H9 (cell line): Measurements from ENCODE around the gene HDLBP. TPM values are rescaled to one million over a fixed set of nuclear protein-coding genes. Genes with fewer than 3 reads are reported as not detected.

Experiments
- DNase-seq: peaks from one replicate; pipeline ENCODE4 v3.0.0-alpha.2; 2017
- H2AFZ ChIP-seq: one replicate; pipeline ENCODE4 v1.6.1; 2013; ENCODE audit warnings: mild to moderate bottlenecking, low read length, control low read depth, moderate library complexity
- H2AK5ac ChIP-seq: 2 replicates; pipeline ENCODE4 v1.6.1; 2013; ENCODE audit warnings: low read length, control low read depth, mixed read lengths; ENCODE audit not compliant: insufficient read length
- H2BK120ac ChIP-seq: one replicate; pipeline ENCODE4 v1.6.1; 2013; ENCODE audit warnings: low read depth, mild to moderate bottlenecking, low read length, control low read depth, inconsistent platforms; ENCODE audit not compliant: poor library complexity, severe bottlenecking
- H2BK12ac ChIP-seq: 2 replicates; pipeline ENCODE4 v1.6.1; 2013; ENCODE audit warnings: low read length, control low read depth, mixed read lengths, low read depth; ENCODE audit not compliant: insufficient read length
- H2BK15ac ChIP-seq: 2 replicates; pipeline ENCODE4 v1.6.1; 2013; ENCODE audit warnings: low read depth, low read length, control low read depth
- H2BK20ac ChIP-seq: one replicate; pipeline ENCODE4 v1.6.1; 2013; ENCODE audit warnings: low read depth, mild to moderate bottlenecking, low read length, control low read depth, inconsistent platforms; ENCODE audit not compliant: poor library complexity, severe bottlenecking
- H2BK5ac ChIP-seq: 2 replicates; pipeline ENCODE4 v1.6.1; 2013; ENCODE audit warnings: low read length, control low read depth, mixed read lengths; ENCODE audit not compliant: insufficient read length
- H3K14ac ChIP-seq: 2 replicates; pipeline ENCODE4 v1.6.1; 2013; ENCODE audit warnings: low read length, control low read depth; ENCODE audit not compliant: insufficient read depth
- H3K18ac ChIP-seq: 2 replicates; pipeline ENCODE4 v1.6.1; 2013; ENCODE audit warnings: low read depth, mild to moderate bottlenecking, mixed read lengths, low read length, control low read depth; ENCODE audit not compliant: insufficient read length
- H3K23ac ChIP-seq: 2 replicates; pipeline ENCODE4 v1.6.1; 2013; ENCODE audit warnings: low read length, control low read depth, mixed read lengths, low read depth; ENCODE audit not compliant: insufficient read length
- H3K23me2 ChIP-seq: 2 replicates; pipeline ENCODE4 v1.6.1; 2013; ENCODE audit warnings: low read depth, mild to moderate bottlenecking, mixed read lengths, low read length, control low read depth; ENCODE audit not compliant: insufficient read length, poor library complexity, severe bottlenecking
- H3K27ac ChIP-seq: 2 replicates; pipeline ENCODE4 v1.5.1; 2013; ENCODE audit warnings: low read length, control low read depth, mixed read lengths, low read depth; ENCODE audit not compliant: insufficient read length
- H3K27me3 ChIP-seq: 2 replicates; pipeline ENCODE4 v1.6.1; 2013; ENCODE audit warnings: low read length, control low read depth, inconsistent platforms; ENCODE audit not compliant: insufficient read depth
- H3K4ac ChIP-seq: 2 replicates; pipeline ENCODE4 v1.6.1; 2013; ENCODE audit warnings: low read depth, mild to moderate bottlenecking, control low read depth, inconsistent platforms, low read length, moderate library complexity
- H3K4me1 ChIP-seq: 2 replicates; pipeline ENCODE4 v1.6.1; 2013; ENCODE audit warnings: low read length, control low read depth, inconsistent platforms; ENCODE audit not compliant: insufficient read depth
- H3K4me2 ChIP-seq: 2 replicates; pipeline ENCODE4 v1.6.1; 2013; ENCODE audit warnings: low read length, control low read depth, mixed read lengths; ENCODE audit not compliant: insufficient read length, insufficient read depth
- H3K56ac ChIP-seq: 2 replicates; pipeline ENCODE4 v1.6.1; 2013; ENCODE audit warnings: low read depth, mild to moderate bottlenecking, mixed read lengths, low read length, control low read depth; ENCODE audit not compliant: insufficient read length
- H3K79me1 ChIP-seq: 2 replicates; pipeline ENCODE4 v1.6.1; 2013; ENCODE audit warnings: low read depth, mild to moderate bottlenecking, moderate library complexity, low read length, control low read depth, inconsistent platforms; ENCODE audit not compliant: insufficient read depth, poor library complexity, severe bottlenecking
- H3K79me2 ChIP-seq: 2 replicates; pipeline ENCODE4 v1.6.1; 2013; ENCODE audit warnings: low read length, control low read depth, inconsistent platforms; ENCODE audit not compliant: insufficient read depth
- H3K9ac ChIP-seq: 2 replicates; pipeline ENCODE4 v1.6.1; 2013; ENCODE audit warnings: low read length, control low read depth, mixed read lengths; ENCODE audit not compliant: insufficient read length; ENCODE audit errors: extremely low read depth
- H3K9me3 ChIP-seq: one replicate; pipeline ENCODE4 v1.6.1; 2013; ENCODE audit warnings: low read depth, low read length, inconsistent platforms; ENCODE audit not compliant: control insufficient read depth
- H3T11ph ChIP-seq: one replicate; pipeline ENCODE4 v1.6.1; 2013; ENCODE audit warnings: mild to moderate bottlenecking, low read length, control low read depth, inconsistent platforms
- H4K20me1 ChIP-seq: one replicate; pipeline ENCODE4 v1.6.1; 2013; ENCODE audit not compliant: control insufficient read depth, insufficient read length, insufficient read depth
- H4K5ac ChIP-seq: 2 replicates; pipeline ENCODE4 v1.6.1; 2013; ENCODE audit warnings: low read depth, mild to moderate bottlenecking, mixed read lengths, low read length, control low read depth; ENCODE audit not compliant: insufficient read length
- H4K8ac ChIP-seq: replicated peaks from 2 replicates; pipeline ENCODE4 v1.6.1; 2013; ENCODE audit warnings: low read length, control low read depth, mixed read lengths, low read depth; ENCODE audit not compliant: insufficient read length
- H4K91ac ChIP-seq: 2 replicates; pipeline ENCODE4 v1.6.1; 2013; ENCODE audit warnings: low read depth, mild to moderate bottlenecking, moderate library complexity, mixed read lengths, low read length, control low read depth; ENCODE audit not compliant: insufficient read length
- H3K27ac Mint-ChIP-seq, 3 experiments: 2 replicates in 2 of 3; 3 replicates in 1 of 3; pipeline ENCODE4 v1.8.0; 2020 to 2021; ENCODE audit warnings: mixed read lengths in 3 of 3, mild to moderate bottlenecking in 1 of 3, moderate library complexity in 1 of 3
- H3K27me3 Mint-ChIP-seq: 2 replicates; pipeline ENCODE4 v1.8.0; 2021; ENCODE audit warnings: low read depth, mild to moderate bottlenecking, moderate library complexity, mixed read lengths
- H3K36me3 Mint-ChIP-seq, 3 experiments: 2 replicates in 2 of 3; 3 replicates in 1 of 3; pipeline ENCODE4 v1.8.0; 2020 to 2021; ENCODE audit warnings: low read depth in 3 of 3, mixed read lengths in 3 of 3; ENCODE audit not compliant: insufficient read depth in 1 of 3
- H3K4me1 Mint-ChIP-seq, 2 experiments: 2 replicates each; pipeline ENCODE4 v1.8.0; 2020; ENCODE audit warnings: mixed read lengths in 2 of 2
- H3K4me3 Mint-ChIP-seq, 2 experiments: 2 replicates in 1 of 2; 3 replicates in 1 of 2; pipeline ENCODE4 v1.8.0; 2020 to 2021; ENCODE audit warnings: mild to moderate bottlenecking in 2 of 2, mixed read lengths in 2 of 2, moderate library complexity in 1 of 2
- H3K9me3 Mint-ChIP-seq, 2 experiments: 2 replicates in 1 of 2; 3 replicates in 1 of 2; pipeline ENCODE4 v1.8.0; 2020; ENCODE audit warnings: mild to moderate bottlenecking in 2 of 2, mixed read lengths in 2 of 2, moderate library complexity in 1 of 2
- CTCF ChIP-seq: fragments of 200-600 bp; sonication (generic); conservative IDR thresholded peaks from 3 replicates; pipeline ENCODE4 v1.8.0; 2021; ENCODE audit warnings: antibody characterized with exemption, mild to moderate bottlenecking
- WGBS: extraction: QIAGEN DNeasy Blood & Tissue Kit; methylation state at CpG from one replicate; pipeline ENCODE4 v1.1.7; 2013; ENCODE audit warnings: missing lambda C conversion rate, low lambda C conversion rate, mixed read lengths; ENCODE audit not compliant: insufficient read length; ENCODE audit errors: extremely low coverage; 5-methylcytosine and 5-hydroxymethylcytosine counted together
- total RNA-seq: library from RNA; stranded (reverse); gene quantifications from 2 replicates; pipeline ENCODE4 v1.2.1, GENCODE V29; 2021

The HDLBP gene
- total RNA-seq, 1 experiment from 2014 or later, result 364 TPM

GRCh38 chr2:241349941-241350340 lies 34.5 kb upstream of the HDLBP start:
- H3K36me3 Mint-ChIP-seq, result peaks cover 41 to 91% (median 86%) of the 10 kb centered on the region in 3 experiments; a peak in 6 of 7 replicates
- no peaks in the 10 kb centered on the region for H4K20me1 ChIP-seq

More at GRCh38 chr2:241349941-241350340, 34.5 kb upstream of the HDLBP start:
- H2BK120ac ChIP-seq, result no peak overlapping the region
- Mint-ChIP-seq H3K4me1 (peaks cover 11 to 21% of the 10 kb centered on the region in 2 experiments), H3K9me3 (no peaks in the 10 kb centered on the region), H3K4me3 (no peak overlapping the region), H3K27ac (no peak overlapping the region), H3K27me3 (no peaks in the 10 kb centered on the region)
- no peak overlapping the region for H4K8ac ChIP-seq
- no peak overlapping the region for H3K4ac ChIP-seq
- DNase-seq, result no peak
- no peak overlapping the region for H3K27ac ChIP-seq
- no peak overlapping the region for H2BK20ac ChIP-seq
- H3K56ac ChIP-seq, result no peak overlapping the region
- no peaks in the 10 kb centered on the region for H3K79me1 ChIP-seq
- no peak for TF ChIP-seq CTCF
- H2AK5ac ChIP-seq, result no peak overlapping the region
- H2BK15ac ChIP-seq, result no peak overlapping the region
- no peaks in the 10 kb centered on the region for H3K27me3 ChIP-seq
- H3K79me2 ChIP-seq, result no peaks in the 10 kb centered on the region
- no peak overlapping the region for H3K23ac ChIP-seq
- no peak overlapping the region for H2BK5ac ChIP-seq
- H3K4me1 ChIP-seq, result no peaks in the 10 kb centered on the region
- no peak overlapping the region for H3K18ac ChIP-seq
- H2AFZ ChIP-seq, result no peak overlapping the region
- H4K5ac ChIP-seq, result no peak overlapping the region
- no CpG with 5 or more reads among the region's 8 CpGs for WGBS
- no peak overlapping the region for H2BK12ac ChIP-seq
- no peak overlapping the region for H3K4me2 ChIP-seq
- H3T11ph ChIP-seq, result no peak overlapping the region
- no peak overlapping the region for H3K9ac ChIP-seq
- H3K14ac ChIP-seq, result no peak overlapping the region
- H4K91ac ChIP-seq, result no peak overlapping the region
- H3K9me3 ChIP-seq, result no peaks in the 10 kb centered on the region
- H3K23me2 ChIP-seq, result no peaks in the 10 kb centered on the region
